Anterior cingulate cortex (tissue), 58 donors: Measurements from ENCODE around the gene ATG16L2.
"Not testable (repeated sequence)": the region's sequence is repeated elsewhere in the genome, so short reads cannot be mapped to it uniquely, and the experiment has no call there.

ENCODE experiments used
- DNase-seq, 58 donors: peaks; one replicate each; lab custom pipeline; 2025; lab: John Stamatoyannopoulos, UW

Gene ATG16L2

GRCh38 chr11:72778535-72779494 lies 35.4 kb upstream of the ATG16L2 start:
- DNase-seq = no peak

GRCh38 chr11:72779495-72780128 lies 34.6 kb upstream of the ATG16L2 start:
- no peak for DNase-seq

GRCh38 chr11:72780296-72781062 lies 33.7 kb upstream of the ATG16L2 start:
- DNase-seq = no peak

- DNase-seq = no peak
Observed at GRCh38 chr11:72781063-72781312, 33.2 kb upstream of the ATG16L2 start.

- DNase-seq = peak in 9 of 58 donors; percentile 19 to 67 (median 34)
Observed at GRCh38 chr11:72781313-72782080, 32.7 kb upstream of the ATG16L2 start.

GRCh38 chr11:72782081-72782920 lies 31.9 kb upstream of the ATG16L2 start:
- no peak for DNase-seq

- no peak for DNase-seq
Observed at GRCh38 chr11:72783144-72783905, 30.9 kb upstream of the ATG16L2 start.

GRCh38 chr11:72784662-72785061 lies 29.5 kb upstream of the ATG16L2 start:
- no peak for DNase-seq

GRCh38 chr11:72786305-72787215 lies 27.7 kb upstream of the ATG16L2 start:
- DNase-seq = no peak

- no peak for DNase-seq
Observed at GRCh38 chr11:72787216-72788104, 26.8 kb upstream of the ATG16L2 start.

GRCh38 chr11:72788241-72788640 lies 26.0 kb upstream of the ATG16L2 start:
- peak in 1 of 58 donors; percentile 21 for DNase-seq

GRCh38 chr11:72789493-72790131 lies 24.6 kb upstream of the ATG16L2 start:
- DNase-seq = peak in 26 of 58 donors; percentile 11 to 75 (median 42)

- not testable (repeated sequence) for DNase-seq
Observed at GRCh38 chr11:72791228-72791627, 23.0 kb upstream of the ATG16L2 start.

GRCh38 chr11:72792437-72793021 lies 21.7 kb upstream of the ATG16L2 start:
- DNase-seq = no peak

GRCh38 chr11:72793076-72793424 lies 21.2 kb upstream of the ATG16L2 start:
- no peak for DNase-seq
